CD4-positive, alpha-beta T cell (primary cell): ENCODE data around the gene TK1. TPM values are rescaled to one million over a fixed set of nuclear protein-coding genes. Genes with fewer than 3 reads are reported as not detected.

ENCODE experiments used
- ATAC-seq: fragments of 200-7000 bp; cut with Tn5 transposase; one replicate; pipeline ENCODE4 v1.10.0; 2022; ENCODE audit warnings: mild to moderate bottlenecking; ENCODE audit not compliant: poor library complexity
- CTCF ChIA-PET: fragments of 350-600 bp; sonication (Branson Sonifier 250); formaldehyde crosslinking; loops from one replicate; lab custom pipeline; 2021; ENCODE audit warnings: antibody characterized with exemption, inconsistent platforms; lab: Charles Lee
- POLR2A ChIA-PET: fragments of 350-600 bp; sonication (Branson Sonifier 250); formaldehyde crosslinking; loops from one replicate; lab custom pipeline; 2021; ENCODE audit warnings: antibody characterized with exemption, inconsistent platforms; lab: Charles Lee
- DNase-seq, 14 experiments: peaks; one replicate each; pipeline ENCODE4 v3.0.0-alpha.2; 2013 to 2020; ENCODE audit warnings: mixed read lengths in 2 of 14
- H3K27ac ChIP-seq, 2 donors: one replicate each; pipeline versions ENCODE4 v1.5.1 to v1.7.0; 2013; ENCODE audit warnings: low read length in 2 of 2, low read depth in 1 of 2, mild to moderate bottlenecking in 1 of 2
- H3K27me3 ChIP-seq, 2 experiments: 1 replicate in 1 of 2; 2 replicates in 1 of 2; pipeline versions ENCODE4 v1.6.1 to v1.7.0; 2013; ENCODE audit warnings: low read length in 2 of 2, control low read depth in 1 of 2, mild to moderate bottlenecking in 1 of 2, moderate library complexity in 1 of 2; ENCODE audit not compliant: insufficient read depth in 2 of 2, control insufficient read depth in 1 of 2
- H3K36me3 ChIP-seq: one replicate; pipeline ENCODE4 v1.6.1; 2013; ENCODE audit warnings: low read length, control low read depth; ENCODE audit not compliant: insufficient read depth
- H3K4me1 ChIP-seq: one replicate; pipeline ENCODE4 v1.6.1; 2013; ENCODE audit warnings: low read length, control low read depth; ENCODE audit not compliant: insufficient read depth
- H3K4me3 ChIP-seq: one replicate; pipeline ENCODE4 v1.5.1; 2013; ENCODE audit warnings: mild to moderate bottlenecking, low read length, moderate library complexity
- H3K9me3 ChIP-seq, 2 experiments: 1 replicate in 1 of 2; 2 replicates in 1 of 2; pipeline versions ENCODE4 v1.6.1 to v1.7.0; 2013; ENCODE audit warnings: low read length in 2 of 2, mild to moderate bottlenecking in 2 of 2, control low read depth in 1 of 2, moderate library complexity in 1 of 2; ENCODE audit not compliant: control insufficient read depth in 1 of 2, insufficient read depth in 1 of 2
- H3K27ac Mint-ChIP-seq: one replicate; pipeline ENCODE4 v1.8.0; 2020; ENCODE audit warnings: mixed read lengths
- H3K27me3 Mint-ChIP-seq: one replicate; pipeline ENCODE4 v1.8.0; 2021; ENCODE audit warnings: mixed read lengths
- H3K36me3 Mint-ChIP-seq: one replicate; pipeline ENCODE4 v1.8.0; 2021; ENCODE audit warnings: low read depth, mixed read lengths
- H3K4me1 Mint-ChIP-seq: one replicate; pipeline ENCODE4 v1.8.0; 2021; ENCODE audit warnings: low read depth, mixed read lengths
- H3K4me3 Mint-ChIP-seq: one replicate; pipeline ENCODE4 v1.8.0; 2020; ENCODE audit warnings: mild to moderate bottlenecking, mixed read lengths
- H3K9me3 Mint-ChIP-seq: one replicate; pipeline ENCODE4 v1.8.0; 2020; ENCODE audit warnings: mixed read lengths
- intact Hi-C, 2 experiments: fragments of 100-400 bp; cut with DNase I in 1 of 2; cut with micrococcal nuclease in 1 of 2; formaldehyde crosslinking; loops; one replicate each; pipeline versions ENCODE4 v1.15.1 to v1.9.0; 2023 to 2025; cut with DNase I, micrococcal nuclease
- total RNA-seq, 174 experiments: library from RNA in 2 of 174; stranded (reverse) in 2 of 174; gene quantifications; one replicate each; pipeline ENCODE4 v1.2.3 and lab custom pipeline; 2021 to 2026
- TF ChIP-seq, protein P1 (sequence below): fragments of 200-600 bp; IDR thresholded peaks from one replicate; pipeline ENCODE4 v1.8.0; 2022; ENCODE audit warnings: antibody characterized with exemption, mild to moderate bottlenecking

Gene TK1
- total RNA-seq, 2 experiments from 2014 or later, result 0.78 to 0.88 TPM

DNA sequence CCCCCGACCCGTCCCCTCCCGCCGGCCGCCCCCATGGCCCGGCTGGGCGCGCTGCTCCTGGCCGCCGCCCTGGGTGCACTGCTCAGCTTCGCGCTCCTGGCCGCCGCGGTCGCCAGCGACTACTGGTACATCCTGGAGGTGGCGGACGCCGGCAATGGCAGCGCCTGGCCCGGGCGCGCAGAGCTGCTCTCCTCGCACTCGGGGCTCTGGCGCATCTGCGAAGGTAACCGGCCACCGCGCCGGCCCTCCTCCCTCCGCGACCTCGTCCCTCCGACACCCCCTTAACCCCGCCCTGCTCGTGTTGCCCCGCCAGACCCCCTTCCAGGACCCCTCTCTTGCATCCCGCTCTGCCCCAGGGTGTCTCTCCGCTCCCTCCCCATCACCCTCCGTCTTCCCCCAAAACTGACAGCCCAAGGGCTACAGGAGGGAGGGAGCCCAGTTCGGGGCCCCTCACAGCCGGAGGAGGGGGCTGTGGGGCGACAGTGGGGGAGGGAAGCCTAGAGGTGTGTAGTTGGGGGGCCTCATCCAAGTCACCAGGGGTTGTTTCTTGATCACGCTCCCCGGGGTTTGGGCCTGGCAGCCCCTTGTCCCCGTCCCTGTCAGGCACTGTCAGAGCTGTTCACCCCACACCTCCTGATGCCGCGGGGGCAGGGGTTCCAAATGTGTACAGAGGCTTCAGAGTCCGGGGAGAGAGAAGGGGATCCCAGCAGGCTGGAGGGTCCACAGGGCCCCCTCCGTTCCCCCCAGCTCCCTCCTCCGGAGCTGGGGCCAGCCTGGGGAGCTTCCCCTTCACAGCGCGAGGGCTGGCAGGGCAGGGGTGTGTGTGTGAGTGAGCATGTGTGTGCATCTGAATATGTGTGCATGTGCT is 45.4 kb upstream of the TK1 start:
- intact Hi-C loops, result no loop called here
- POLR2A ChIA-PET, result no interaction called here

DNA sequence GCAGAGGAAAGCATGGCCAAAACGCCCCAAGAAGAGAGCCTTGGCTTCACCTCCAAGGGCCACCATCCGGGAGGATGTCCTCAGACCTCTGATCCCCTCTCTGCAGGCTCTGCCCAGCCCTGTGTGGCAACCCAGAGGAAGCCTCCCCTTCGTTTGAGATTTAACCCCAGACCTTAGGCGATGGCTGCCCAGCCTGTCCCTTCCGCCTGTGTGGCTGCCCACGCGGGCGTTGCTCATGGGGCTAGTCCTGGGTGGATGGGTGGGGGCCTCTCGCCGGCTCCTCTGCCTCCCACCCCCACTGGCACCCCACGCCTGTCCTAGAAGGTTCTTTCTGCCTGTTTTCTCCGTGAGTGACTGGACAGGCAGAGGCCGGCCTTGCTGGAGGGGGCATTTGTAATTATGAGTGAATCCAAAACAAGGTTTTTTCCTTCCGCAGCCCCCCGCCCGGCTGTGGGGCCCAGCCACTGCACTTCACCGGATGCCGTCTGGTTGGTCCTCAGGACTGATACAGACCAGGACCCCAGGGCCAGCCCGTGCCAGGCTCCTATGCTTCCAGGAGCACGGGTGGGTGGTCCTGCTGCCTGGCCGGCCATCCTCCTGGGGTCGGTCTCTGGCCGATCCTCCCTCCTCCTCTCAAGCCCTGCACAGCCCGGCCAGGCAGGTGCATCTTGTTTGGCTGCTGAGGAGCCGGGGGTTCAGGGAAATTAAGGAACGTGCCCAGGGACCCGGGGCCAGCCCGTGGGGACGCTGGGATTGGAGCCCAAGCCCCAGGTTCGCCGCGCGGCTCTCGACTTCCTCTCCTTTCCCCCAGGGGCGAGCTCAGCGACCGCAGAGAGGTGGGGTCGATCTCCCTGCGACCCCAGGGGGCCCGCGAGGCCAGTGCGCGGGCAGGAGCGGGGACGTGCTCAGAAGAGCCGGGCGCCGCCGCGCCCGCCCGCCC is 44.4 kb upstream of the TK1 start, which contains the start of gene TMEM235:
TMEM235 (plus strand) TSS at position 636 of the 940 bp plus-strand sequence. CDS start 393 bp downstream, outside the sequence.
- no peak within 1 kb of the TSS for H3K4me3 Mint-ChIP-seq
- peaks cover 5% of the 10 kb centered on the region for H3K4me1 Mint-ChIP-seq
- ATAC-seq, result no peak

More for the DNA sequence above, 45.4 kb upstream of the TK1 start:
- no peak overlapping the region for H3K27ac Mint-ChIP-seq
- CTCF ChIA-PET, result interaction anchor here (1.4 kb wide), 1 partner anchor 128 kb away, joined by 3 read pairs; no protein-coding TSS in a partner anchor
- H3K4me1 Mint-ChIP-seq, result peaks cover 5% of the 10 kb centered on the region
- peaks cover 33% of the 10 kb centered on the region for H3K27me3 Mint-ChIP-seq
- TF ChIP-seq, protein P1, sequence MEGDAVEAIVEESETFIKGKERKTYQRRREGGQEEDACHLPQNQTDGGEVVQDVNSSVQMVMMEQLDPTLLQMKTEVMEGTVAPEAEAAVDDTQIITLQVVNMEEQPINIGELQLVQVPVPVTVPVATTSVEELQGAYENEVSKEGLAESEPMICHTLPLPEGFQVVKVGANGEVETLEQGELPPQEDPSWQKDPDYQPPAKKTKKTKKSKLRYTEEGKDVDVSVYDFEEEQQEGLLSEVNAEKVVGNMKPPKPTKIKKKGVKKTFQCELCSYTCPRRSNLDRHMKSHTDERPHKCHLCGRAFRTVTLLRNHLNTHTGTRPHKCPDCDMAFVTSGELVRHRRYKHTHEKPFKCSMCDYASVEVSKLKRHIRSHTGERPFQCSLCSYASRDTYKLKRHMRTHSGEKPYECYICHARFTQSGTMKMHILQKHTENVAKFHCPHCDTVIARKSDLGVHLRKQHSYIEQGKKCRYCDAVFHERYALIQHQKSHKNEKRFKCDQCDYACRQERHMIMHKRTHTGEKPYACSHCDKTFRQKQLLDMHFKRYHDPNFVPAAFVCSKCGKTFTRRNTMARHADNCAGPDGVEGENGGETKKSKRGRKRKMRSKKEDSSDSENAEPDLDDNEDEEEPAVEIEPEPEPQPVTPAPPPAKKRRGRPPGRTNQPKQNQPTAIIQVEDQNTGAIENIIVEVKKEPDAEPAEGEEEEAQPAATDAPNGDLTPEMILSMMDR, result no peak
- H3K36me3 ChIP-seq, result no peaks in the 10 kb centered on the region
- H3K27ac ChIP-seq, result no peak overlapping the region
- DNase-seq, result peak in 5 of 14 experiments; percentile 15 to 55 (median 38)
- no peak overlapping the region for H3K4me3 ChIP-seq
- H3K9me3 ChIP-seq, result peaks cover 0 to 15% of the 10 kb centered on the region in 2 experiments
- no peak overlapping the region for H3K4me3 Mint-ChIP-seq
- peaks cover 34 to 40% of the 10 kb centered on the region in 2 experiments for H3K27me3 ChIP-seq
- H3K36me3 Mint-ChIP-seq, result no peaks in the 10 kb centered on the region
- ATAC-seq, result peak; percentile 81
- peaks cover 15% of the 10 kb centered on the region for H3K4me1 ChIP-seq
- no peaks in the 10 kb centered on the region for H3K9me3 Mint-ChIP-seq

More for the DNA sequence above, 44.4 kb upstream of the TK1 start, which contains the start of gene TMEM235:
- Histone ChIP-seq H3K4me3 (no peak within 1 kb of the TSS), H3K9me3 (peaks cover 0 to 15% of the 10 kb centered on the region in 2 experiments), H3K27me3 (peaks cover 39 to 44% of the 10 kb centered on the region in 2 experiments), H3K27ac (no peak within 1 kb of the TSS), H3K36me3 (no peaks in the 10 kb centered on the region), H3K4me1 (peaks cover 23% of the 10 kb centered on the region)
- CTCF ChIA-PET, result interaction anchor here (1.4 kb wide), 1 partner anchor 129 kb away, joined by 3 read pairs; no protein-coding TSS in a partner anchor
- no peak within 1 kb of the TSS for H3K27ac Mint-ChIP-seq
- DNase-seq, result no peak
- intact Hi-C loops, result no loop called here
- no peaks in the 10 kb centered on the region for H3K9me3 Mint-ChIP-seq
- TF ChIP-seq, protein P1, result no peak
- H3K27me3 Mint-ChIP-seq, result peaks cover 33% of the 10 kb centered on the region
- POLR2A ChIA-PET, result no interaction called here
- H3K36me3 Mint-ChIP-seq, result no peaks in the 10 kb centered on the region
